ENCODE data around the gene CD84. TPM values are rescaled to one million over a fixed set of nuclear protein-coding genes. Genes with fewer than 3 reads are reported as not detected.

Gene CD84
- total RNA-seq, 4 donors from 2014 or later: 0.61 to 9.0 (median 2.4) TPM

GRCh38 chr1:160608941-160609340 lies 29.6 kb upstream of the CD84 start:
- TF ChIP-seq CTCF (IDR thresholded peaks at IDR 0.05) (no peak), POLR2A (IDR thresholded peaks at IDR 0.05) (no peak)
- Histone ChIP-seq H3K4me3 (no peak overlapping the region), H3K27me3 (peaks cover 0 to 25% (median 0%) of the 10 kb centered on the region in 4 donors), H3K36me3 (no peaks in the 10 kb centered on the region), H3K9me3 (no peaks in the 10 kb centered on the region), H3K27ac (no peak overlapping the region), H3K4me1 (no peaks in the 10 kb centered on the region)
- intact Hi-C loops (cut with DNase I): loop anchor here (5.0 kb wide), 1 partner anchor 177 kb away; no protein-coding TSS in a partner anchor
- no peak for DNase-seq

GRCh38 chr1:160608514-160608913 lies 29.2 kb upstream of the CD84 start:
- Histone ChIP-seq H3K27ac (no peak overlapping the region), H3K9me3 (no peaks in the 10 kb centered on the region), H3K4me3 (no peak overlapping the region), H3K27me3 (peaks cover 0 to 25% (median 0%) of the 10 kb centered on the region in 4 donors), H3K4me1 (no peaks in the 10 kb centered on the region), H3K36me3 (no peaks in the 10 kb centered on the region)
- no peak for DNase-seq
- no peak for TF ChIP-seq CTCF (IDR thresholded peaks at IDR 0.05)
- TF ChIP-seq POLR2A (IDR thresholded peaks at IDR 0.05): no peak
- intact Hi-C loops (cut with DNase I): loop anchor here (5.0 kb wide), 1 partner anchor 176 kb away; no protein-coding TSS in a partner anchor
- WGBS, 2 donors: 41 to 50% methylated on average over 2 of the region's 2 CpGs

- no peak for DNase-seq
- no peaks in the 10 kb centered on the region for H3K36me3 ChIP-seq
- no peak for TF ChIP-seq CTCF (IDR thresholded peaks at IDR 0.05)
- no peak for TF ChIP-seq POLR2A (IDR thresholded peaks at IDR 0.05)
- H3K27ac ChIP-seq: no peak overlapping the region
- H3K4me1 ChIP-seq: no peaks in the 10 kb centered on the region
- H3K4me3 ChIP-seq: no peak overlapping the region
- intact Hi-C loops (cut with DNase I): loop anchor here (5.0 kb wide), 1 partner anchor 176 kb away; no protein-coding TSS in a partner anchor
- peaks cover 0 to 25% (median 0%) of the 10 kb centered on the region in 4 donors for H3K27me3 ChIP-seq
- WGBS, 2 donors: 53 to 56% methylated on average over 6 of the region's 6 CpGs
- H3K9me3 ChIP-seq: no peaks in the 10 kb centered on the region
Observed at GRCh38 chr1:160608057-160608456, 28.8 kb upstream of the CD84 start.

- Histone ChIP-seq H3K9me3 (no peaks in the 10 kb centered on the region), H3K4me1 (no peaks in the 10 kb centered on the region), H3K36me3 (no peaks in the 10 kb centered on the region), H3K4me3 (no peak overlapping the region), H3K27ac (no peak overlapping the region), H3K27me3 (peaks cover 0 to 21% (median 0%) of the 10 kb centered on the region in 4 donors)
- TF ChIP-seq CTCF (IDR thresholded peaks at IDR 0.05) (no peak), POLR2A (IDR thresholded peaks at IDR 0.05) (no peak)
- no peak for DNase-seq
- intact Hi-C loops (cut with DNase I): loop anchor here (5.0 kb wide), 1 partner anchor 175 kb away; no protein-coding TSS in a partner anchor
- 89% methylated on average over 1 of the region's 1 CpG; no CpG with 5 or more reads in 1 of the 2 donors for WGBS, 2 donors
Observed at GRCh38 chr1:160607672-160608032, 28.4 kb upstream of the CD84 start.

GRCh38 chr1:160607011-160607671 lies 27.8 kb upstream of the CD84 start:
- no peak overlapping the region for H3K27ac ChIP-seq
- no peaks in the 10 kb centered on the region for H3K36me3 ChIP-seq
- no peak overlapping the region for H3K4me3 ChIP-seq
- peaks cover 0 to 16% (median 0%) of the 10 kb centered on the region in 4 donors for H3K27me3 ChIP-seq
- TF ChIP-seq POLR2A (IDR thresholded peaks at IDR 0.05) (no peak), CTCF (IDR thresholded peaks at IDR 0.05) (peak; percentile 57 to 83 (median 68))
- H3K4me1 ChIP-seq: no peaks in the 10 kb centered on the region
- no peaks in the 10 kb centered on the region for H3K9me3 ChIP-seq
- 25 to 37% methylated on average over 3 of the region's 3 CpGs for WGBS, 2 donors
- DNase-seq: no peak
- intact Hi-C loops (cut with DNase I): loop anchor here (5.0 kb wide), 1 partner anchor 175 kb away; no protein-coding TSS in a partner anchor
